ENCODE measurements around the gene CTU1. TPM values are rescaled to one million over a fixed set of nuclear protein-coding genes. Genes with fewer than 3 reads are reported as not detected.

The CTU1 gene
- total RNA-seq, 1 experiment from 2014 or later, result 11.3 TPM

DNA sequence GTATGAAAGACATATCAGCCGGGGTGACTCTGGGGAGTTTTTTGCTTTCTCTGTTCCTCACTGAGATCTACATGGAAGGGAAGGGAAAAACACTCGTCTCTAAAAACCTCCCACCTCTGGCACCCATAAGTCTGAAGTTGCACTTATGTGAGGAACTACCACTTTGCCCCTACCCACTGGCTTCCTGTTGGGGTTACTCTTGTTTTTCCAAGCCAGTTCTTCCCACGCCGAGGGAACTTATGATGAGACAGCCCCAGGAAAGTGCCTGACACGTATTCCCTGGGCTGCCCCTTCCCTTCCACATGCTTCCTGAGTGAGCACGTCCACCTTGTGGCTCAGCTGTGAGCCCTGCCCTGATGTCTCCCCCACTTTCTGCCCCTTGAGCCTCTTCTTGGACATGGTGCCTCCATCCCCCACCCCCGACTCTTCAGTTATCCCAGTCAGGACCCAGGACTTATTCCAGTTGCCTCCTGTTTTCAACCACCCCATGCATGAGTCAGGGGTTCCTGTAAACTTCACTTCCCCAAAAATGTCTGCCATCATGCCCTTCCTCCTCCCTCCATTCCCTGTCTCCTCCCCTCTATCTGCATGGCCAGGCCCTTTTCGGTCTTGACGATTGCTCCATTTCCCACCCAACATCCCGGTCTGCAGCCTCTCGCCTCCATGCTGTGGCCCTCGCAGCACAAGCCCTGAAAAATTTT is 28.8 kb upstream of the CTU1 start:
- H3K36me3 Mint-ChIP-seq (ENCODE audit: insufficient read depth, unreplicated experiment), result no peaks in the 10 kb centered on the region
- no peak overlapping the region for H3K4me3 Mint-ChIP-seq (ENCODE audit: low read depth, unreplicated experiment)
- peaks cover 11% of the 10 kb centered on the region for H3K9me3 Mint-ChIP-seq (ENCODE audit: low read depth, unreplicated experiment)
- intact Hi-C loops (cut with micrococcal nuclease; ENCODE audit: unreplicated experiment), result no loop called here
- TF ChIP-seq CTCF (IDR thresholded peaks at IDR 0.05; ENCODE audit: unreplicated experiment), result no peak
- no peak overlapping the region for H3K27ac Mint-ChIP-seq (ENCODE audit: unreplicated experiment)
- BruUV-seq (replicated peaks), result no TSS peak
- CTCF ChIA-PET, result no interaction called here
- peaks cover 83% of the 10 kb centered on the region for H3K27me3 Mint-ChIP-seq (ENCODE audit: unreplicated experiment)
- no peaks in the 10 kb centered on the region for H3K4me1 Mint-ChIP-seq (ENCODE audit: low read depth, unreplicated experiment)
- DNase-seq, result no peak

GRCh38 chr19:51135986-51136762 is 28.0 kb upstream of the CTU1 start:
- no TSS peak for BruUV-seq (replicated peaks)

DNA sequence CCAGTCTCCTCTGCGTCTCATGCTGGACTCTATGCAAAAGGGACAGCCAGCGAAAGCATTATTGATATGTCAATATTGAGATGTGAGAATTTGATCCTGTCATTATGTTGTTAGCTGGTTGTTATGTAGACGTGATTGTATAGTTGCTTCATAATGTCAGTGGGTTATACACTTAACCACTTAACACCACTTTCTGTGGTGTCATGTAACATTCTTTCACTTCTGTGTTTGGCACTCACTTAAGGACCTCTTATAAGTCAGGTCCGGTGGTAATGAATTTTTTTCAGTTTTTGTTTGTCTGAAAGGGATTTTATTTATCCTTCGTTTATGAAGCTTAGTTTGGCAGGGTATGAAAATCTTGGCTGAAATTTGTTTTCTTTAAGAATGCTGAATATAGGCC is 26.8 kb upstream of the CTU1 start:
- no peak for TF ChIP-seq CTCF (IDR thresholded peaks at IDR 0.05; ENCODE audit: unreplicated experiment)
- no TSS peak for BruUV-seq (replicated peaks)
- intact Hi-C loops (cut with micrococcal nuclease; ENCODE audit: unreplicated experiment), result no loop called here
- DNase-seq, result no peak
- H3K36me3 Mint-ChIP-seq (ENCODE audit: insufficient read depth, unreplicated experiment), result no peaks in the 10 kb centered on the region
- CTCF ChIA-PET, result interaction anchor here (0.6 kb wide), 1 partner anchor 72 kb away, joined by 4 read pairs; no protein-coding TSS in a partner anchor
- no peak overlapping the region for H3K4me3 Mint-ChIP-seq (ENCODE audit: low read depth, unreplicated experiment)
- H3K27me3 Mint-ChIP-seq (ENCODE audit: unreplicated experiment), result peaks cover 63% of the 10 kb centered on the region
- H3K4me1 Mint-ChIP-seq (ENCODE audit: low read depth, unreplicated experiment), result no peaks in the 10 kb centered on the region
- H3K9me3 Mint-ChIP-seq (ENCODE audit: low read depth, unreplicated experiment), result peaks cover 11% of the 10 kb centered on the region
- no peak overlapping the region for H3K27ac Mint-ChIP-seq (ENCODE audit: unreplicated experiment)

More at GRCh38 chr19:51135986-51136762, 28.0 kb upstream of the CTU1 start:
- Mint-ChIP-seq H3K9me3 (ENCODE audit: low read depth, unreplicated experiment) (peaks cover 11% of the 10 kb centered on the region), H3K27me3 (ENCODE audit: unreplicated experiment) (peaks cover 75% of the 10 kb centered on the region), H3K36me3 (ENCODE audit: insufficient read depth, unreplicated experiment) (no peaks in the 10 kb centered on the region), H3K4me3 (ENCODE audit: low read depth, unreplicated experiment) (no peak overlapping the region), H3K4me1 (ENCODE audit: low read depth, unreplicated experiment) (no peaks in the 10 kb centered on the region), H3K27ac (ENCODE audit: unreplicated experiment) (no peak overlapping the region)
- no peak for TF ChIP-seq CTCF (IDR thresholded peaks at IDR 0.05; ENCODE audit: unreplicated experiment)
- intact Hi-C loops (cut with micrococcal nuclease; ENCODE audit: unreplicated experiment), result no loop called here
- CTCF ChIA-PET, result no interaction called here
- DNase-seq, result no peak

DNA sequence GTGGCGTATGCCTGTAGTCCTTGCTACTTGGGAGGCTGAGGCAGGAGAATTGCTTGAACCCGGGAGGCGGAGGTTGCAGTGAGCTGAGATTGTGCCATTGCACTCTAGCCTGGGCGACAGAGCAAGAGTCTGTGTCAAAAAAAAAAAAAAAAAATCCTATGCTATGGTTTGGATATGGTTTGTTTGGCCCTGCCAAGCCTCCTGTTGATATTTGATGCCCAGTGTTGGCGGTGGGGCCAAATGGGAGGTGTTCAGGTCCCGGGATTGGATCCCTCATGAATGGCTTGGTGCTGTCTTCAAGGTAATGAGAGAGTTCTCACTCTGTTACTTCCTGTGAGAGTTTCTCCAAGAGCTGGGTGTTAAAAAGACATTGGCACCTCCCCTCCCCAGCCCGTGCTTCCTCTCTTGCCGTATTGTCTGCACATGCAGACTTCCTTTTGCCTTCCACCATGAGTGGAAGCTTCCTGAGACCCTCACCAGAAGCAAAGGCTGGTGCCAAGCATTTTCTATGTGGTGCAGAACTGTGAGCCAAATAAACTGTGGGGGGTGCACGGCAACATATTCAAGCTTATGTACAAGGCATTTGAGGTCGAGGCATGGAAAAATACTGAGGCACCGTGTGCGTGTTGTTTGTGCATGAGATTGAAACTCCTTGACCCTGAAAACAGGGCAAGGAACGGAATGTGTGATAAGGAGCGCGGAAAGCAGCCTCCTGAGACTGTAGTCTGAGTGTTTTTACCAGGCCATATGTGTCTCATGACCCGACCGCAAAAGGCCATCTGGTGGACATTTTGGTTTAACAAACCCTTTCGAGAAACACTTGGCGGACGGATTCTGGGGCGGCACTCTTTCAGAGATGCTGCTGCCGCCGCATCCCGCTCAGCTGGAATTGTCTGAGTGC is 23.8 kb upstream of the CTU1 start:
- no TSS peak for BruUV-seq (replicated peaks)
- peaks cover 11% of the 10 kb centered on the region for H3K9me3 Mint-ChIP-seq (ENCODE audit: low read depth, unreplicated experiment)
- intact Hi-C loops (cut with micrococcal nuclease; ENCODE audit: unreplicated experiment), result no loop called here

More for the DNA sequence above, 23.8 kb upstream of the CTU1 start:
- Mint-ChIP-seq H3K4me3 (ENCODE audit: low read depth, unreplicated experiment) (no peak overlapping the region), H3K27ac (ENCODE audit: unreplicated experiment) (no peak overlapping the region), H3K4me1 (ENCODE audit: low read depth, unreplicated experiment) (peaks cover 8% of the 10 kb centered on the region), H3K36me3 (ENCODE audit: insufficient read depth, unreplicated experiment) (no peaks in the 10 kb centered on the region), H3K27me3 (ENCODE audit: unreplicated experiment) (peaks cover 33% of the 10 kb centered on the region)
- DNase-seq, result no peak
- TF ChIP-seq CTCF (IDR thresholded peaks at IDR 0.05; ENCODE audit: unreplicated experiment), result no peak
- CTCF ChIA-PET, result no interaction called here
